K562 (cell line): ENCODE results near the gene PPCDC. TPM values are rescaled to one million over a fixed set of nuclear protein-coding genes. Genes with fewer than 3 reads are reported as not detected.
A peak's percentile ranks its signal among the peaks of the same experiment; 100 is the strongest.

ENCODE experiments used
- CREB1 ChIP-seq, 2 experiments: sonication (generic) in 1 of 2; formaldehyde crosslinking in 1 of 2; IDR thresholded peaks; 2 replicates each; pipeline versions ENCODE4 v1.6.1 to v1.8.0; 2012 to 2022; ENCODE audit warnings: inconsistent platforms in 1 of 2, mild to moderate bottlenecking in 1 of 2, missing genetic modification reagents in 1 of 2, moderate library complexity in 1 of 2
- HNRNPL ChIP-seq: fragments of 200-400 bp; formaldehyde crosslinking; IDR thresholded peaks from 2 replicates; pipeline ENCODE4 v1.6.1; 2017; ENCODE audit warnings: low read depth, mild to moderate bottlenecking, low read length
- ILK ChIP-seq: fragments of 450-650 bp; IDR thresholded peaks from 2 replicates; pipeline ENCODE4 v1.6.1; 2016; ENCODE audit warnings: missing genetic modification characterization, low read depth, mild to moderate bottlenecking, missing compliant biosample characterization, moderate library complexity, borderline replicate concordance
- KLF13 ChIP-seq: fragments of 450-650 bp; IDR thresholded peaks from 2 replicates; pipeline ENCODE4 v1.6.1; 2016; ENCODE audit warnings: missing genetic modification characterization, low read depth, mild to moderate bottlenecking, missing compliant biosample characterization, moderate library complexity, borderline replicate concordance
- LARP7 ChIP-seq: fragments of 450-650 bp; IDR thresholded peaks from 2 replicates; pipeline ENCODE4 v1.6.1; 2016
- MBD2 ChIP-seq: sonication (generic); IDR thresholded peaks from 2 replicates; pipeline ENCODE4 v1.6.1; 2016; ENCODE audit warnings: low read depth, borderline replicate concordance
- NR2C1 ChIP-seq, 2 experiments: fragments of 450-650 bp; IDR thresholded peaks; 2 replicates each; pipeline ENCODE4 v1.6.1; 2017; ENCODE audit warnings: mild to moderate bottlenecking in 2 of 2, antibody characterized with exemption in 1 of 2, inconsistent platforms in 1 of 2, missing compliant biosample characterization in 1 of 2, missing genetic modification characterization in 1 of 2
- NUFIP1 ChIP-seq: fragments of 450-650 bp; IDR thresholded peaks from 2 replicates; pipeline ENCODE4 v1.6.1; 2018; ENCODE audit not compliant: partially characterized antibody
- TGIF2 ChIP-seq: sonication (generic); formaldehyde crosslinking; IDR thresholded peaks from 2 replicates; pipeline ENCODE4 v1.8.1; 2022; ENCODE audit warnings: mild to moderate bottlenecking, missing genetic modification reagents, moderate library complexity
- ZFPM2 ChIP-seq: fragments of 250-450 bp; sonication (Bioruptor Pico); IDR thresholded peaks from 2 replicates; pipeline ENCODE4 v1.5.1; 2022; ENCODE audit warnings: mild to moderate bottlenecking
- ZNF124 ChIP-seq: sonication (generic); formaldehyde crosslinking; IDR thresholded peaks from 2 replicates; pipeline ENCODE4 v1.8.1; 2022; ENCODE audit warnings: missing genetic modification reagents
- ZNF239 ChIP-seq: fragments of 250-450 bp; sonication (Bioruptor Pico); IDR thresholded peaks from 2 replicates; pipeline ENCODE4 v1.4.0; 2020; ENCODE audit warnings: mild to moderate bottlenecking
- ZNF253 ChIP-seq: fragments of 250-450 bp; sonication (Bioruptor Pico); conservative IDR thresholded peaks from 2 replicates; pipeline ENCODE4 v1.6.1; 2021; ENCODE audit warnings: mild to moderate bottlenecking
- ZNF444 ChIP-seq: fragments of 250-450 bp; sonication (Bioruptor Pico); IDR thresholded peaks from 2 replicates; pipeline ENCODE4 v1.4.0; 2020; ENCODE audit warnings: mild to moderate bottlenecking, moderate library complexity
- ZNF764 ChIP-seq: fragments of 250-450 bp; sonication (Bioruptor Pico); IDR thresholded peaks from 2 replicates; pipeline ENCODE4 v1.4.0; 2020; ENCODE audit warnings: low read depth, mild to moderate bottlenecking, moderate library complexity
- polyA plus RNA-seq, 8 experiments: library from polyadenylated mRNA; depleted of rRNA in 4 of 8; stranded (reverse) in 5 of 8; unstranded in 3 of 8; fragments of >200 nt; fragmentation: Nextera tagmentation in 2 of 8; fragmentation: Illumina TruSeq in 1 of 8; extraction: Ambion mirVana in 2 of 8; extraction: Trizol in 1 of 8; gene quantifications; 2 replicates each; pipeline versions ENCODE4 v1.2.1 to v1.2.3, GENCODE V29; 2011 to 2014; ENCODE audit warnings: inconsistent platforms in 1 of 8, missing spikeins in 1 of 8
- total RNA-seq, 7 experiments: library from RNA; depleted of rRNA in 6 of 7; stranded (reverse); fragments of >200 nt in 6 of 7; fragmentation: Illumina TruSeq in 2 of 7; extraction: Trizol in 2 of 7; gene quantifications; 2 replicates each; pipeline versions ENCODE4 v1.2.1 to v1.2.3, GENCODE V29; 2011 to 2021; ENCODE audit warnings: low replicate concordance in 1 of 7
- TF ChIP-seq, protein P1 (sequence below): fragments of 450-650 bp; IDR thresholded peaks from 2 replicates; pipeline ENCODE4 v1.6.1; 2014; ENCODE audit warnings: low read depth, mild to moderate bottlenecking, moderate library complexity, borderline replicate concordance
- TF ChIP-seq, protein P2 (sequence below): fragments of 250-450 bp; sonication (Bioruptor Pico); IDR thresholded peaks from 2 replicates; pipeline ENCODE4 v1.5.0; 2020; ENCODE audit warnings: mild to moderate bottlenecking
- TF ChIP-seq, protein P3 (sequence below): sonication (generic); formaldehyde crosslinking; IDR thresholded peaks from 2 replicates; pipeline ENCODE4 v1.8.0; 2022; ENCODE audit warnings: mild to moderate bottlenecking, missing genetic modification reagents
- TF ChIP-seq, protein P4 (sequence below): fragments of 250-450 bp; sonication (Bioruptor Pico); IDR thresholded peaks from 2 replicates; pipeline ENCODE4 v1.4.0; 2020; ENCODE audit warnings: mild to moderate bottlenecking, moderate library complexity, borderline replicate concordance

The PPCDC gene
- total and polyA plus RNA-seq, 9 of the 15 experiments (the other 6 are each of a cell fraction or from before 2014, with no cell fraction given) = 10.9 to 53.6 (median 16.7) TPM

DNA sequence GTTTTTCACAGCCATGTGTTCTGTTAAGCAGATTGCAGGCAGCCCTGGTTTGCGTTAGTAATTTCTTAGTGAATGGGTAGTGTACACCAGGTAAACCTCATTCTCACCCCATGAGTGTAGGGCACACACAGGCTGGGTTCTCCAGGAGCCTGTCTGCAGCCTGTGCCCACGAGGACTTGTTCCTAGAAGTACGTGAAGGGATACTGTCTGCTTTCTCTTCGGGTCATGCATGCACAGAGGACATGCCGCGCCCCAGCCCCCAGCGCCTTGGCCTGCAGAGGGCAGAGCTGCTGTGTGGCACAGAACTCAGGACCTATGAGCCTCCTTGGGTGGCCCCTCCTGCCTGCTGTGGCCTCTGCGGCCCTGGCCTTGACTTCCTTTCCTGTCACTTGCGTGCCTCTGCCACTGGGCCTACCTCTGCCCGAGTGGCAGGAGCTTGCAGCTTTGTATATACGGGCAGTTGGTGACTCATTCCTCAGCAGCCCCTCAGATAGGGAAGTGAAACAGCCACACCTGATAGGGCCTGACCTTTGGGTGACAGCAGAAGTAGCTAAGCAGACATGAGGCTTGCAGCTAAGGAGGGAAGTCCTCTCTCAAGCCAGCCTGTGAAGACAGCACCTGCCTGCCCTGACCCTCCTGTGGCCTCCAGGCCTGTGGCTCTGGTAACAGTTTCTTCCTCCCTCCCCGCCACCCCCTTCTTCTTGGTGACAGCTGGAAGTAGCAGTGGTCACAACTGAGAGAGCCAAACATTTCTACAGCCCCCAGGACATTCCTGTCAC, 19.5 kb downstream of the PPCDC start (continued):
- TF ChIP-seq, protein P1, sequence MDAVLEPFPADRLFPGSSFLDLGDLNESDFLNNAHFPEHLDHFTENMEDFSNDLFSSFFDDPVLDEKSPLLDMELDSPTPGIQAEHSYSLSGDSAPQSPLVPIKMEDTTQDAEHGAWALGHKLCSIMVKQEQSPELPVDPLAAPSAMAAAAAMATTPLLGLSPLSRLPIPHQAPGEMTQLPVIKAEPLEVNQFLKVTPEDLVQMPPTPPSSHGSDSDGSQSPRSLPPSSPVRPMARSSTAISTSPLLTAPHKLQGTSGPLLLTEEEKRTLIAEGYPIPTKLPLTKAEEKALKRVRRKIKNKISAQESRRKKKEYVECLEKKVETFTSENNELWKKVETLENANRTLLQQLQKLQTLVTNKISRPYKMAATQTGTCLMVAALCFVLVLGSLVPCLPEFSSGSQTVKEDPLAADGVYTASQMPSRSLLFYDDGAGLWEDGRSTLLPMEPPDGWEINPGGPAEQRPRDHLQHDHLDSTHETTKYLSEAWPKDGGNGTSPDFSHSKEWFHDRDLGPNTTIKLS = no peak
- TF ChIP-seq ZNF239 (CRISPR knock-in tag) (no peak), ZNF253 (no peak), KLF13 (no peak; the same call in 1 of the 2 replicates), MBD2 (no peak), ZNF444 (CRISPR knock-in tag) (no peak), ILK (tag) (no peak), ZFPM2 (no peak), ZNF124 (CRISPR knock-in tag) (no peak), ZNF764 (CRISPR knock-in tag) (no peak), NUFIP1 (peak; percentile 18), HNRNPL (peak; percentile 73; the same call in 1 of the 2 replicates), NR2C1 (IDR thresholded peaks at IDR 0.05) (peak; percentile 67; the same call in 1 of the 2 replicates), NR2C1 (tag; IDR thresholded peaks at IDR 0.05) (peak; percentile 75), CREB1 (IDR thresholded peaks at IDR 0.05) (no peak), CREB1 (CRISPR knock-in tag; IDR thresholded peaks at IDR 0.05) (peak; percentile 10; the same call in 1 of the 2 replicates), TGIF2 (CRISPR knock-in tag) (no peak), LARP7 (no peak)
- TF ChIP-seq, protein P2, sequence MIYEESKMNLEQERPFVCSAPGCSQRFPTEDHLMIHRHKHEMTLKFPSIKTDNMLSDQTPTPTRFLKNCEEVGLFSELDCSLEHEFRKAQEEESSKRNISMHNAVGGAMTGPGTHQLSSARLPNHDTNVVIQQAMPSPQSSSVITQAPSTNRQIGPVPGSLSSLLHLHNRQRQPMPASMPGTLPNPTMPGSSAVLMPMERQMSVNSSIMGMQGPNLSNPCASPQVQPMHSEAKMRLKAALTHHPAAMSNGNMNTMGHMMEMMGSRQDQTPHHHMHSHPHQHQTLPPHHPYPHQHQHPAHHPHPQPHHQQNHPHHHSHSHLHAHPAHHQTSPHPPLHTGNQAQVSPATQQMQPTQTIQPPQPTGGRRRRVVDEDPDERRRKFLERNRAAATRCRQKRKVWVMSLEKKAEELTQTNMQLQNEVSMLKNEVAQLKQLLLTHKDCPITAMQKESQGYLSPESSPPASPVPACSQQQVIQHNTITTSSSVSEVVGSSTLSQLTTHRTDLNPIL (CRISPR knock-in tag) = 0 out of 2 replicates have a peak, but pooled peaks have one; percentile 33
- TF ChIP-seq, protein P3, sequence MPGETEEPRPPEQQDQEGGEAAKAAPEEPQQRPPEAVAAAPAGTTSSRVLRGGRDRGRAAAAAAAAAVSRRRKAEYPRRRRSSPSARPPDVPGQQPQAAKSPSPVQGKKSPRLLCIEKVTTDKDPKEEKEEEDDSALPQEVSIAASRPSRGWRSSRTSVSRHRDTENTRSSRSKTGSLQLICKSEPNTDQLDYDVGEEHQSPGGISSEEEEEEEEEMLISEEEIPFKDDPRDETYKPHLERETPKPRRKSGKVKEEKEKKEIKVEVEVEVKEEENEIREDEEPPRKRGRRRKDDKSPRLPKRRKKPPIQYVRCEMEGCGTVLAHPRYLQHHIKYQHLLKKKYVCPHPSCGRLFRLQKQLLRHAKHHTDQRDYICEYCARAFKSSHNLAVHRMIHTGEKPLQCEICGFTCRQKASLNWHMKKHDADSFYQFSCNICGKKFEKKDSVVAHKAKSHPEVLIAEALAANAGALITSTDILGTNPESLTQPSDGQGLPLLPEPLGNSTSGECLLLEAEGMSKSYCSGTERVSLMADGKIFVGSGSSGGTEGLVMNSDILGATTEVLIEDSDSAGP (CRISPR knock-in tag) = no peak
- TF ChIP-seq, protein P4, sequence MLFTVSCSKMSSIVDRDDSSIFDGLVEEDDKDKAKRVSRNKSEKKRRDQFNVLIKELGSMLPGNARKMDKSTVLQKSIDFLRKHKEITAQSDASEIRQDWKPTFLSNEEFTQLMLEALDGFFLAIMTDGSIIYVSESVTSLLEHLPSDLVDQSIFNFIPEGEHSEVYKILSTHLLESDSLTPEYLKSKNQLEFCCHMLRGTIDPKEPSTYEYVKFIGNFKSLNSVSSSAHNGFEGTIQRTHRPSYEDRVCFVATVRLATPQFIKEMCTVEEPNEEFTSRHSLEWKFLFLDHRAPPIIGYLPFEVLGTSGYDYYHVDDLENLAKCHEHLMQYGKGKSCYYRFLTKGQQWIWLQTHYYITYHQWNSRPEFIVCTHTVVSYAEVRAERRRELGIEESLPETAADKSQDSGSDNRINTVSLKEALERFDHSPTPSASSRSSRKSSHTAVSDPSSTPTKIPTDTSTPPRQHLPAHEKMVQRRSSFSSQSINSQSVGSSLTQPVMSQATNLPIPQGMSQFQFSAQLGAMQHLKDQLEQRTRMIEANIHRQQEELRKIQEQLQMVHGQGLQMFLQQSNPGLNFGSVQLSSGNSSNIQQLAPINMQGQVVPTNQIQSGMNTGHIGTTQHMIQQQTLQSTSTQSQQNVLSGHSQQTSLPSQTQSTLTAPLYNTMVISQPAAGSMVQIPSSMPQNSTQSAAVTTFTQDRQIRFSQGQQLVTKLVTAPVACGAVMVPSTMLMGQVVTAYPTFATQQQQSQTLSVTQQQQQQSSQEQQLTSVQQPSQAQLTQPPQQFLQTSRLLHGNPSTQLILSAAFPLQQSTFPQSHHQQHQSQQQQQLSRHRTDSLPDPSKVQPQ (CRISPR knock-in tag) = no peak
